PC-3 (cell line): ENCODE data around the gene WDR59. TPM values are rescaled to one million over a fixed set of nuclear protein-coding genes. Genes with fewer than 3 reads are reported as not detected.

Source experiments
- ATAC-seq: fragments of 200-7000 bp; cut with Tn5 transposase; 2 replicates; pipeline ENCODE4 v1.9.1; 2020; ENCODE audit warnings: mild to moderate bottlenecking, moderate library complexity
- BruUV-seq: library from RNA; stranded (reverse); fragments of 400-500 nt; replicated peaks from 2 replicates; lab custom pipeline; 2021; lab: Mats Ljungman, UMichigan
- CTCF ChIA-PET: fragments of 300-600 bp; sonication (Branson Sonifier 250); formaldehyde crosslinking; loops from one replicate; lab custom pipeline; 2022; ENCODE audit warnings: antibody characterized with exemption; lab: Charles Lee
- POLR2A ChIA-PET: fragments of 300-600 bp; sonication (Branson Sonifier 250); formaldehyde crosslinking; loops from one replicate; lab custom pipeline; 2022; ENCODE audit warnings: antibody characterized with exemption; ENCODE audit not compliant: unreplicated experiment; lab: Charles Lee
- DNase-seq: peaks from one replicate; pipeline ENCODE4 v3.0.0-alpha.2; 2015
- H2AFZ ChIP-seq: fragments of 300-600 bp; sonication (generic); 2 replicates; pipeline ENCODE4 v1.6.0; 2016; ENCODE audit warnings: antibody characterized with exemption, low read length
- H3F3A ChIP-seq: fragments of 300-600 bp; sonication (generic); one replicate; pipeline ENCODE4 v1.6.0; 2017; ENCODE audit warnings: antibody characterized with exemption, low read length, control low read depth, mild to moderate bottlenecking; ENCODE audit not compliant: unreplicated experiment
- H3K27ac ChIP-seq: fragments of 300-600 bp; sonication (generic); 2 replicates; pipeline ENCODE4 v1.5.1; 2016; ENCODE audit warnings: mild to moderate bottlenecking, low read length
- H3K27me3 ChIP-seq: fragments of 300-600 bp; sonication (generic); 2 replicates; pipeline ENCODE4 v1.6.1; 2016; ENCODE audit warnings: low read length, mixed read lengths
- H3K36me3 ChIP-seq: fragments of 300-600 bp; sonication (generic); 2 replicates; pipeline ENCODE4 v1.6.1; 2016; ENCODE audit warnings: low read depth, mixed run types, low read length, mixed read lengths
- H3K4me1 ChIP-seq: fragments of 300-600 bp; sonication (generic); 2 replicates; pipeline ENCODE4 v1.5.1; 2016; ENCODE audit warnings: low read length; ENCODE audit not compliant: insufficient read depth
- H3K4me2 ChIP-seq: fragments of 300-600 bp; sonication (generic); 2 replicates; pipeline ENCODE4 v1.6.0; 2016; ENCODE audit warnings: low read length
- H3K4me3 ChIP-seq: fragments of 300-600 bp; sonication (generic); 2 replicates; pipeline ENCODE4 v1.5.1; 2016; ENCODE audit warnings: mild to moderate bottlenecking, low read length, mixed read lengths
- H3K79me2 ChIP-seq: fragments of 300-600 bp; sonication (generic); 2 replicates; pipeline ENCODE4 v1.6.1; 2017; ENCODE audit warnings: low read length, mixed read lengths
- H3K9ac ChIP-seq: fragments of 300-600 bp; sonication (generic); 2 replicates; pipeline ENCODE4 v1.6.0; 2016; ENCODE audit warnings: mild to moderate bottlenecking, low read length
- H3K9me2 ChIP-seq: fragments of 300-600 bp; sonication (generic); replicated peaks from 2 replicates; pipeline ENCODE4 v1.6.1; 2016; ENCODE audit warnings: mixed run types, low read length, mixed read lengths
- H3K9me3 ChIP-seq: fragments of 300-600 bp; sonication (generic); 2 replicates; pipeline ENCODE4 v1.6.1; 2016; ENCODE audit warnings: low read length, mixed read lengths
- H4K20me1 ChIP-seq: fragments of 300-600 bp; sonication (generic); 2 replicates; pipeline ENCODE4 v1.6.1; 2016; ENCODE audit warnings: low read length, mixed read lengths
- EZH2 ChIP-seq: fragments of 300-600 bp; sonication (generic); IDR thresholded peaks from one replicate; pipeline ENCODE4 v1.6.1; 2017; ENCODE audit warnings: antibody characterized with exemption, mild to moderate bottlenecking, low read length; ENCODE audit not compliant: unreplicated experiment
- EZH2phosphoT487 ChIP-seq: fragments of 300-600 bp; sonication (generic); IDR thresholded peaks from 2 replicates; pipeline ENCODE4 v1.6.1; 2018; ENCODE audit warnings: mild to moderate bottlenecking, antibody characterized with exemption, low read length, borderline replicate concordance
- intact Hi-C: fragments of 100-400 bp; cut with micrococcal nuclease; formaldehyde crosslinking; loops from 2 replicates; pipeline ENCODE4 v1.9.0; 2023
- total RNA-seq: library from RNA; depleted of rRNA; stranded (reverse); fragments of >200 nt; gene quantifications from 2 replicates; pipeline ENCODE4 v1.2.3, GENCODE V29; 2014
- TF ChIP-seq, protein P1 (sequence below): fragments of 300-600 bp; sonication (generic); conservative IDR thresholded peaks from 2 replicates; pipeline ENCODE4 v1.5.1; 2017; ENCODE audit warnings: antibody characterized with exemption, low read depth, mild to moderate bottlenecking, low read length

The WDR59 gene
- total RNA-seq, 1 experiment from 2014 or later: 11.8 TPM

DNA sequence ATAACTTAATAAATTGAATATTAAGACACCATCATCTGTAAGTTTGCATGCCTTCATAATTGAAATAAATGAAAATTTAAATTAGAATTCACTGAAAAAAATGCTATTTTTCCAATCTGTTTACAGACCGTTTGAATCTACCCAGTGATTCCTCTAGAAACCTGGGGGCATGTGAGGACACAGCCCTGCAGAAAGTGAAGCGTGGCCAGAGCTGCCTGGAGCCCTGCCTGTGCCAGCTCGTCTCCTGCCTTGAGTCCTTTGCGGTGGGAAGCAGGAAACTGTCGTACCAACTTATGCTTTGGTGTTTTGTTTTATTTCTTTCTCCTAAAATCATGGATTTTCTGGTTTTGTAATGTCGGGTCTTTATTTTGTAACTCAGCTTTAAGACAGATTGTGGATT is 142.5 kb downstream of the WDR59 start:
- Histone ChIP-seq H3K9me2 (no peaks in the 10 kb centered on the region), H3K4me3 (no peak overlapping the region), H3K9me3 (no peaks in the 10 kb centered on the region), H3K9ac (no peak overlapping the region), H3K36me3 (no peaks in the 10 kb centered on the region), H3K79me2 (no peaks in the 10 kb centered on the region), H3K27me3 (no peaks in the 10 kb centered on the region), H3K4me2 (no peak overlapping the region), H3K4me1 (peaks cover 5% of the 10 kb centered on the region; the same call in 1 of the 2 replicates), H2AFZ (no peak overlapping the region), H3K27ac (no peak overlapping the region), H4K20me1 (no peaks in the 10 kb centered on the region), H3F3A (no peaks in the 10 kb centered on the region)
- ATAC-seq (no peak), DNase-seq (no peak)
- POLR2A ChIA-PET: no interaction called here
- CTCF ChIA-PET: no interaction called here
- TF ChIP-seq, protein P1, sequence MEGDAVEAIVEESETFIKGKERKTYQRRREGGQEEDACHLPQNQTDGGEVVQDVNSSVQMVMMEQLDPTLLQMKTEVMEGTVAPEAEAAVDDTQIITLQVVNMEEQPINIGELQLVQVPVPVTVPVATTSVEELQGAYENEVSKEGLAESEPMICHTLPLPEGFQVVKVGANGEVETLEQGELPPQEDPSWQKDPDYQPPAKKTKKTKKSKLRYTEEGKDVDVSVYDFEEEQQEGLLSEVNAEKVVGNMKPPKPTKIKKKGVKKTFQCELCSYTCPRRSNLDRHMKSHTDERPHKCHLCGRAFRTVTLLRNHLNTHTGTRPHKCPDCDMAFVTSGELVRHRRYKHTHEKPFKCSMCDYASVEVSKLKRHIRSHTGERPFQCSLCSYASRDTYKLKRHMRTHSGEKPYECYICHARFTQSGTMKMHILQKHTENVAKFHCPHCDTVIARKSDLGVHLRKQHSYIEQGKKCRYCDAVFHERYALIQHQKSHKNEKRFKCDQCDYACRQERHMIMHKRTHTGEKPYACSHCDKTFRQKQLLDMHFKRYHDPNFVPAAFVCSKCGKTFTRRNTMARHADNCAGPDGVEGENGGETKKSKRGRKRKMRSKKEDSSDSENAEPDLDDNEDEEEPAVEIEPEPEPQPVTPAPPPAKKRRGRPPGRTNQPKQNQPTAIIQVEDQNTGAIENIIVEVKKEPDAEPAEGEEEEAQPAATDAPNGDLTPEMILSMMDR: no peak
- no peak for TF ChIP-seq EZH2phosphoT487
- no TSS peak for BruUV-seq
- intact Hi-C loops: no loop called here

DNA sequence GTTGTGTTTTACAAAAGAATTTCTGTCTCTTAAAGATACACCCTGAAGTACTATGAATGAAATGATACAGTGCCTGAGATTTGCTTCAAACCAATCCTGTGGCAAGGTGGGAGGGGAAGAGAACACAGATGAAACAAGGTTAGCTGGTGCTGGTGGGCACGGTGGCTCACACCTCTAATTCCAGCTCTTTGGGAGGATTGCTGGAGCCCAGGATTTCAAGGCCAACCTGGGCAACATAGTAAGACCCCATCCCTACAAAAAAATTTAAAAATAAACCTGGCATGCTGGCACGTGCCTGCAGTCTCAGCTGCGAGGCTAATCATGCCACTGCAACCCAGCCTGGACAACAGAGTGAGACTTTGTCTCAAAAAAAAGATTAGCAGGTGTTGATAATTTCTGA is 143.0 kb downstream of the WDR59 start:
- POLR2A ChIA-PET: no interaction called here
- Histone ChIP-seq H4K20me1 (no peaks in the 10 kb centered on the region), H3K79me2 (no peaks in the 10 kb centered on the region), H3K27ac (no peak overlapping the region), H3F3A (no peaks in the 10 kb centered on the region), H3K9ac (no peak overlapping the region), H3K4me2 (no peak overlapping the region), H2AFZ (no peak overlapping the region), H3K9me3 (no peaks in the 10 kb centered on the region), H3K36me3 (no peaks in the 10 kb centered on the region), H3K9me2 (no peaks in the 10 kb centered on the region), H3K4me1 (peaks cover 5% of the 10 kb centered on the region; the same call in 1 of the 2 replicates), H3K4me3 (no peak overlapping the region), H3K27me3 (no peaks in the 10 kb centered on the region)
- DNase-seq (no peak), ATAC-seq (no peak)
- intact Hi-C loops: no loop called here
- BruUV-seq: no TSS peak
- no peak for TF ChIP-seq EZH2
- TF ChIP-seq, protein P1: no peak
- TF ChIP-seq EZH2phosphoT487: no peak
- CTCF ChIA-PET: no interaction called here

DNA sequence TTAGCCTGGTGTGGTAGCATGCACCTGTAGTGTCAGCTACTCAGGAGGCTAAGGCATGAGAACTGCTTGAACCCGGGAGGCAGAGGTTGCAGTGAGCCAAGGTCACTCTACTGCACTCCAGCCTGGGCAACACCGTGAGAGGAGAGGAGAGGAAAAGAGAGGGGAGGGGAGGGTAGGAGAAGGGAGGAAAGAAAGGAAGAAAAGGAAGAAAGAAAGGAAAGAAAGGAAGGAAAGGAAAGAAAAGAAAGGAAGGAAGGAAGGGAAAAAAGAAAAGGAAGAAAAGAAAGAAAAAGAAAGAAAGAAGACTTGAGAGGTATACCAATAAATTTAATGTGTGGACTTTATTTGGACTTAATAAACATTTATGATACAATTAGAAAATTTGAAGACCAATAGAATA is 143.5 kb downstream of the WDR59 start:
- ChIA-PET CTCF (no interaction called here), POLR2A (no interaction called here)
- BruUV-seq: no TSS peak

More for the DNA sequence above, 143.5 kb downstream of the WDR59 start:
- DNase-seq (no peak), ATAC-seq (no peak)
- no peaks in the 10 kb centered on the region for H3K9me3 ChIP-seq
- H3F3A ChIP-seq: no peaks in the 10 kb centered on the region
- H3K4me3 ChIP-seq: no peak overlapping the region
- H3K79me2 ChIP-seq: no peaks in the 10 kb centered on the region
- TF ChIP-seq EZH2phosphoT487 (no peak), EZH2 (no peak)
- TF ChIP-seq, protein P1: no peak
- H4K20me1 ChIP-seq: no peaks in the 10 kb centered on the region
- H2AFZ ChIP-seq: no peak overlapping the region
- H3K9me2 ChIP-seq: no peaks in the 10 kb centered on the region
- no peak overlapping the region for H3K4me2 ChIP-seq
- H3K27me3 ChIP-seq: no peaks in the 10 kb centered on the region
- intact Hi-C loops: no loop called here
- H3K4me1 ChIP-seq: peaks cover 5% of the 10 kb centered on the region; the same call in 1 of the 2 replicates
- H3K9ac ChIP-seq: no peak overlapping the region
- no peaks in the 10 kb centered on the region for H3K36me3 ChIP-seq
- no peak overlapping the region for H3K27ac ChIP-seq
